ENCODE results near the gene RERE.
"Not testable (repeated sequence)": the region's sequence is repeated elsewhere in the genome, so short reads cannot be mapped to it uniquely, and the experiment has no call there.

DNA sequence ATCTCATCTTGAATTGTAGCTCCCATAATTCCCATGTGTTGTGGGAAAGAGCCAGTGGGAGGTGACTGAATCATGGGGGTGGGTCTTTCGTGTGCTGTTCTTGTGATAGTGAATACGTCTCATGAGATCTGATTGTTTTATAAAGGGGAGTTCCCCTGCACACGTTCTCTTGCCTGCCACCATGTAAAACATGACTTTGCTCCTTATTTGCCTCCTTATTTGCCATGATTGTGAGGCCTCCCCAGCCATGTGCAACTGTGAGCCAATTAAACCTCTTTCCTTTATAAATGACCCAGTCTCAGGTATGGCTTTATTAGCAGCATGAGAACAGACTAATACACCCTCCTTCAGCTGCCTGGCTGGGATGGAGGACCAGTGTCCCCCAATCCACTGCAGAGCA lies 224.1 kb downstream of the RERE start:
- TF ChIP-seq, protein P1, sequence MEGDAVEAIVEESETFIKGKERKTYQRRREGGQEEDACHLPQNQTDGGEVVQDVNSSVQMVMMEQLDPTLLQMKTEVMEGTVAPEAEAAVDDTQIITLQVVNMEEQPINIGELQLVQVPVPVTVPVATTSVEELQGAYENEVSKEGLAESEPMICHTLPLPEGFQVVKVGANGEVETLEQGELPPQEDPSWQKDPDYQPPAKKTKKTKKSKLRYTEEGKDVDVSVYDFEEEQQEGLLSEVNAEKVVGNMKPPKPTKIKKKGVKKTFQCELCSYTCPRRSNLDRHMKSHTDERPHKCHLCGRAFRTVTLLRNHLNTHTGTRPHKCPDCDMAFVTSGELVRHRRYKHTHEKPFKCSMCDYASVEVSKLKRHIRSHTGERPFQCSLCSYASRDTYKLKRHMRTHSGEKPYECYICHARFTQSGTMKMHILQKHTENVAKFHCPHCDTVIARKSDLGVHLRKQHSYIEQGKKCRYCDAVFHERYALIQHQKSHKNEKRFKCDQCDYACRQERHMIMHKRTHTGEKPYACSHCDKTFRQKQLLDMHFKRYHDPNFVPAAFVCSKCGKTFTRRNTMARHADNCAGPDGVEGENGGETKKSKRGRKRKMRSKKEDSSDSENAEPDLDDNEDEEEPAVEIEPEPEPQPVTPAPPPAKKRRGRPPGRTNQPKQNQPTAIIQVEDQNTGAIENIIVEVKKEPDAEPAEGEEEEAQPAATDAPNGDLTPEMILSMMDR (IDR thresholded peaks at IDR 0.05), result not testable (repeated sequence)
- TF ChIP-seq POLR2A (IDR thresholded peaks at IDR 0.05), result not testable (repeated sequence)

Measured in adrenal gland (tissue), 5 donors.